ENCODE measurements around the gene RHOJ. TPM values are rescaled to one million over a fixed set of nuclear protein-coding genes. Genes with fewer than 3 reads are reported as not detected.

Gene RHOJ
- total and polyA plus RNA-seq, 2 of the 8 experiments (the other 6 are each of a cell fraction or from before 2014, with no cell fraction given), result 0.11 TPM; not detected in 1

DNA sequence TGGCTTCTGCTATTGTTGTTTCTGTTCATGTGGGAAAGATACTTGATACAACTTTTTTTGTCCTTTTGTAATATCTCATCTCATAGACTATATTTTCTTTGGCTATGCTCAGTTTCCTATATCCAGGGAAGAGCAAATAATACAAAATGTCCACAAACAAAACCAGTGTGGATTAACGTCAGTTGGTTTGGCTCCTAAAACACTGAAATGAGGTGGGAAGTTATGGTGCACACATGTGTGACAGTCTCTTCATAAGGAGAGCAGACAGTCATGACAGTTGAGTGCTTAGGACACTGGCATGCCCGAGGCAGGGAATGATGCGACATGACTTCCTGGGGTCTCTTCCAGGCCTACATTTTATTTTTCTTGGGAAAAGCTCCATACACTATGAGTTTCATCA lies 27.5 kb downstream of the RHOJ start (continued):
- TF ChIP-seq, protein P1, sequence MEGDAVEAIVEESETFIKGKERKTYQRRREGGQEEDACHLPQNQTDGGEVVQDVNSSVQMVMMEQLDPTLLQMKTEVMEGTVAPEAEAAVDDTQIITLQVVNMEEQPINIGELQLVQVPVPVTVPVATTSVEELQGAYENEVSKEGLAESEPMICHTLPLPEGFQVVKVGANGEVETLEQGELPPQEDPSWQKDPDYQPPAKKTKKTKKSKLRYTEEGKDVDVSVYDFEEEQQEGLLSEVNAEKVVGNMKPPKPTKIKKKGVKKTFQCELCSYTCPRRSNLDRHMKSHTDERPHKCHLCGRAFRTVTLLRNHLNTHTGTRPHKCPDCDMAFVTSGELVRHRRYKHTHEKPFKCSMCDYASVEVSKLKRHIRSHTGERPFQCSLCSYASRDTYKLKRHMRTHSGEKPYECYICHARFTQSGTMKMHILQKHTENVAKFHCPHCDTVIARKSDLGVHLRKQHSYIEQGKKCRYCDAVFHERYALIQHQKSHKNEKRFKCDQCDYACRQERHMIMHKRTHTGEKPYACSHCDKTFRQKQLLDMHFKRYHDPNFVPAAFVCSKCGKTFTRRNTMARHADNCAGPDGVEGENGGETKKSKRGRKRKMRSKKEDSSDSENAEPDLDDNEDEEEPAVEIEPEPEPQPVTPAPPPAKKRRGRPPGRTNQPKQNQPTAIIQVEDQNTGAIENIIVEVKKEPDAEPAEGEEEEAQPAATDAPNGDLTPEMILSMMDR (IDR thresholded peaks at IDR 0.05; ENCODE audit: control extremely low read depth in 1 of 3, insufficient read depth in 1 of 3, low read depth in 1 of 3, low read length in 3 of 3), result no peak
- TF ChIP-seq GTF2F1 (IDR thresholded peaks at IDR 0.05; ENCODE audit: borderline replicate concordance, low read depth, low read length) (no peak), MAFK (IDR thresholded peaks at IDR 0.05; ENCODE audit: low read depth, low read length) (no peak), TAF7 (optimal IDR thresholded peaks at IDR 0.05; ENCODE audit: borderline replicate concordance, low read depth, low read length) (no peak), RNF2 (IDR thresholded peaks at IDR 0.05; ENCODE audit: borderline replicate concordance, low read depth, low read length, missing control alignments, poor library complexity, severe bottlenecking) (no peak), POLR2A (IDR thresholded peaks at IDR 0.05; ENCODE audit: control extremely low read depth in 1 of 2, low read depth in 2 of 2, low read length in 2 of 2) (no peak), EZH2 (IDR thresholded peaks at IDR 0.05; ENCODE audit: low read depth, low read length, severe bottlenecking) (no peak), POLR2AphosphoS5 (IDR thresholded peaks at IDR 0.05; ENCODE audit: low read depth, low read length) (no peak), JUN (IDR thresholded peaks at IDR 0.05; ENCODE audit: low read depth, low read length) (no peak), RAD21 (IDR thresholded peaks at IDR 0.05 in 1 of 2, conservative IDR thresholded peaks at IDR 0.05 in 1 of 2; ENCODE audit: low read depth in 2 of 2, low read length in 2 of 2) (no peak)

Data from H1 (cell line).